Lower leg skin (tissue), 3 donors: Measurements from ENCODE around the gene PPIP5K2.

Experiments used
- POLR2A ChIP-seq, 2 donors: fragments of 450-650 bp; IDR thresholded peaks; one replicate each; pipeline ENCODE4 v1.6.1; 2016 to 2017; ENCODE audit warnings: antibody characterized with exemption in 2 of 2, mild to moderate bottlenecking in 1 of 2, moderate library complexity in 1 of 2
- TF ChIP-seq, protein P1 (sequence below), 3 donors: fragments of 450-650 bp; IDR thresholded peaks; one replicate each; pipeline ENCODE4 v1.5.1; 2016; ENCODE audit warnings: antibody characterized with exemption in 3 of 3, mild to moderate bottlenecking in 3 of 3, moderate library complexity in 2 of 3

GRCh38 chr5:103232393-103232999, 112.4 kb downstream of the PPIP5K2 start:
- TF ChIP-seq, protein P1, sequence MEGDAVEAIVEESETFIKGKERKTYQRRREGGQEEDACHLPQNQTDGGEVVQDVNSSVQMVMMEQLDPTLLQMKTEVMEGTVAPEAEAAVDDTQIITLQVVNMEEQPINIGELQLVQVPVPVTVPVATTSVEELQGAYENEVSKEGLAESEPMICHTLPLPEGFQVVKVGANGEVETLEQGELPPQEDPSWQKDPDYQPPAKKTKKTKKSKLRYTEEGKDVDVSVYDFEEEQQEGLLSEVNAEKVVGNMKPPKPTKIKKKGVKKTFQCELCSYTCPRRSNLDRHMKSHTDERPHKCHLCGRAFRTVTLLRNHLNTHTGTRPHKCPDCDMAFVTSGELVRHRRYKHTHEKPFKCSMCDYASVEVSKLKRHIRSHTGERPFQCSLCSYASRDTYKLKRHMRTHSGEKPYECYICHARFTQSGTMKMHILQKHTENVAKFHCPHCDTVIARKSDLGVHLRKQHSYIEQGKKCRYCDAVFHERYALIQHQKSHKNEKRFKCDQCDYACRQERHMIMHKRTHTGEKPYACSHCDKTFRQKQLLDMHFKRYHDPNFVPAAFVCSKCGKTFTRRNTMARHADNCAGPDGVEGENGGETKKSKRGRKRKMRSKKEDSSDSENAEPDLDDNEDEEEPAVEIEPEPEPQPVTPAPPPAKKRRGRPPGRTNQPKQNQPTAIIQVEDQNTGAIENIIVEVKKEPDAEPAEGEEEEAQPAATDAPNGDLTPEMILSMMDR (IDR thresholded peaks at IDR 0.05): no peak
- no peak for TF ChIP-seq POLR2A (IDR thresholded peaks at IDR 0.05)
